Right ventricle myocardium superior (tissue), 1 donor: Measurements from ENCODE around the gene GTF3C1. TPM values are rescaled to one million over a fixed set of nuclear protein-coding genes. Genes with fewer than 3 reads are reported as not detected.
"Not testable (repeated sequence)": the region's sequence is repeated elsewhere in the genome, so short reads cannot be mapped to it uniquely, and the experiment has no call there.

ENCODE experiments used
- ATAC-seq: fragments of 200-7000 bp; cut with Tn5 transposase; one replicate; pipeline ENCODE4 v1.9.1; 2020; ENCODE audit warnings: mild to moderate bottlenecking; ENCODE audit not compliant: poor library complexity
- DNase-seq: peaks from one replicate; pipeline ENCODE4 v3.0.0-alpha.2; 2020
- intact Hi-C: fragments of 100-400 bp; cut with DNase I; formaldehyde crosslinking; loops from one replicate; pipeline ENCODE4 v1.11.2; 2022
- total RNA-seq: library from RNA; stranded (reverse); fragmentation: NEBNext Ultra II Directional; extraction: Animal tissue kit (Norgen Biotek cat#: 25700); gene quantifications from one replicate; pipeline ENCODE4 v1.2.1, GENCODE V29; 2021
- donor health status: DM: no; HTN: yes; CAD: no; lungs with severe emphysema.

The GTF3C1 gene
- total RNA-seq, 1 donor from 2014 or later = 45.2 TPM

GRCh38 chr16:27441276-27441675 is 108.4 kb downstream of the GTF3C1 start:
- intact Hi-C loops = no loop called here
- ATAC-seq (no peak), DNase-seq (no peak)

GRCh38 chr16:27439271-27440018 is 110.3 kb downstream of the GTF3C1 start:
- intact Hi-C loops = no loop called here
- ATAC-seq = no peak
- DNase-seq = no peak

GRCh38 chr16:27437946-27438345 is 111.8 kb downstream of the GTF3C1 start:
- ATAC-seq (no peak), DNase-seq (no peak)
- intact Hi-C loops = no loop called here

GRCh38 chr16:27436921-27437650 is 112.6 kb downstream of the GTF3C1 start:
- ATAC-seq (no peak), DNase-seq (no peak)
- intact Hi-C loops = no loop called here

GRCh38 chr16:27436065-27436464 is 113.6 kb downstream of the GTF3C1 start:
- DNase-seq (no peak), ATAC-seq (no peak)
- intact Hi-C loops = no loop called here

GRCh38 chr16:27435146-27435545 is 114.6 kb downstream of the GTF3C1 start:
- DNase-seq, ATAC-seq, intact Hi-C loops: not testable (repeated sequence)

GRCh38 chr16:27434141-27435051 is 115.3 kb downstream of the GTF3C1 start:
- intact Hi-C loops = no loop called here
- DNase-seq (no peak), ATAC-seq (no peak)

GRCh38 chr16:27433636-27434035 is 116.1 kb downstream of the GTF3C1 start:
- no peak for ATAC-seq
- no peak for DNase-seq
- intact Hi-C loops = no loop called here

- ATAC-seq, intact Hi-C loops, DNase-seq: not testable (repeated sequence)
These were observed 116.5 kb downstream of the GTF3C1 start for GRCh38 chr16:27433191-27433590.

GRCh38 chr16:27432558-27432957 is 117.2 kb downstream of the GTF3C1 start:
- DNase-seq (no peak), ATAC-seq (no peak)
- intact Hi-C loops = no loop called here

- ATAC-seq (no peak), DNase-seq (no peak)
- intact Hi-C loops = no loop called here
These were observed 117.8 kb downstream of the GTF3C1 start for GRCh38 chr16:27431773-27432532.

GRCh38 chr16:27430923-27431484 is 118.7 kb downstream of the GTF3C1 start:
- ATAC-seq (no peak), DNase-seq (no peak)
- intact Hi-C loops = no loop called here

GRCh38 chr16:27430512-27430911 is 119.2 kb downstream of the GTF3C1 start:
- DNase-seq (no peak), ATAC-seq (no peak)
- intact Hi-C loops = no loop called here

- ATAC-seq (no peak), DNase-seq (no peak)
These were observed 119.7 kb downstream of the GTF3C1 start for GRCh38 chr16:27429981-27430441.

GRCh38 chr16:27429330-27429871 is 120.3 kb downstream of the GTF3C1 start:
- ATAC-seq = no peak
- intact Hi-C loops = no loop called here
- no peak for DNase-seq

More at GRCh38 chr16:27429981-27430441, 119.7 kb downstream of the GTF3C1 start:
- intact Hi-C loops = no loop called here

GRCh38 chr16:27428026-27428785 is 121.5 kb downstream of the GTF3C1 start:
- intact Hi-C loops = no loop called here
- ATAC-seq (no peak), DNase-seq (no peak)

- intact Hi-C loops = no loop called here
- DNase-seq = no peak
These were observed 122.2 kb downstream of the GTF3C1 start for GRCh38 chr16:27427538-27427937.

More at GRCh38 chr16:27427538-27427937, 122.2 kb downstream of the GTF3C1 start:
- ATAC-seq = no peak
